GM21447 (cell line): ENCODE results near the gene GNPTG.

Experiments used
- ATAC-seq: cut with Tn5 transposase; IDR thresholded peaks from one replicate; pipeline ENCODE4 v1.9.1; 2021; ENCODE audit not compliant: unreplicated experiment

GNPTG gene

GRCh38 chr16:1351582-1352362, at the start of gene GNPTG, which contains the start of gene TSR3:
TSS of gene GNPTG (plus strand) at chr16:1351931. CDS start at chr16:1351966, 35 bp downstream.
TSS of gene TSR3 (minus strand) at chr16:1351878. CDS start at chr16:1351804, 74 bp downstream.
- peak; percentile 57 for ATAC-seq

GRCh38 chr16:1305823-1306222, 45.9 kb upstream of the GNPTG start:
- no peak for ATAC-seq

DNA sequence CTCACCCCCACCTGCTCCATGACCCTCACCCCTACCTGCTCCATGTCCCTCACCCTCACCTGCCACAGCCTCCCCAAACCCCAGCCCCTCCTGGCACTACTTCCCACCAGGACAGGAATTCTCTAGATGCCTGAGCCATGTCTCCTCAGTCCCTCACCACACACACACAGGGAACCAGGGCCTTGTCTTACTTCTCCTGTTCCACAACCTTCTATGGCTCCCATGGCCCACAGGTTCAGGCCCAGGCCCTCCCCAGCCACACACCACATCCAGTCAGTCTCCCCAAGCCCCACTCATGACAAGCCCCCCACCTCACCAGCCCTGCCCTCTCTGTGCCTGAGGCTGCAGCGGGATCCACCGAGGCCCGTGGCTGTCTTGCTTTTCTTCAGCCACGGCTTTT, 45.4 kb upstream of the GNPTG start:
- no peak for ATAC-seq

GRCh38 chr16:1308036-1308976, 43.4 kb upstream of the GNPTG start:
- peak; percentile 3 for ATAC-seq

GRCh38 chr16:1308977-1309885, 42.5 kb upstream of the GNPTG start, which contains the start of gene UBE2I:
TSS of gene UBE2I (plus strand) at chr16:1309636. CDS start at chr16:1314031, 4,395 bp downstream.
- ATAC-seq: peak; percentile 56

GRCh38 chr16:1309888-1310831, 41.6 kb upstream of the GNPTG start:
- no peak for ATAC-seq

DNA sequence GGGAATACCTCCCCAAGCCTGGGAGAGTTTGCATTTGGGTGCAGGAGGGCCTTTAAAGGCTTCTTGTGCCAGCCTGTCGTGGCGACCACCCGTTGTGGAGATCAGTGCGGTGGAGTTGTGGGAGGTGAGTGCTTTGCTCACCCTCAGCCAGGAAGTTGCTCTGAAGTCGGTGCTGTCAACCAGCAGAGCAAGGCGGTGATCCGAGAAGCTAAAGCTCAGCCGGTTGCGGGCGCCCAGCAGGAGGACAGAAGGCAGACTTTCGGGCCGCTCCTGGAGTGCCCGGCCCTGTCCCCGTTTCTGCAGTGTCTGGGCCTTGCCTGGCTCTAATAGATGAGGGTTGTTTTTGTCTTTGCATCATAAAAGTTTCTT, 40.9 kb upstream of the GNPTG start:
- ATAC-seq: no peak

- ATAC-seq: no peak
Observed at GRCh38 chr16:1311212-1311737, 40.5 kb upstream of the GNPTG start.

- no peak for ATAC-seq
Observed at GRCh38 chr16:1311738-1312466, 39.8 kb upstream of the GNPTG start.

DNA sequence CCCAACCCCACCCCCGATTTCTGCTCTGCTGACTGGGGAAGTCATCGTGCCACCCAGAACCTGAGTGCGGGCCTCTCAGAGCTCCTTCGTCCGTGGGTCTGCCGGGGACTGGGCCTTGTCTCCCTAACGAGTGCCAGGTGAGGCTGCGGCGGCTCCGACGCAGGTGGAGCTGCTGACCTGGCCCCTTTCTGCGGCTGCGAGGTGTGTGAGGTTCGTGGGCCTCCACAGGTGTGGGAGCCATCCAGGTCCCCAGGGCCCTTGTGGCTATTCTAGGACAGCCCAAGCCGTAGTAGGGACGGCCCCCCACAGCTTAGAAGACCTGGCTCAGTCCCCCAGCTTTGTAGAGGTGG, 39.3 kb upstream of the GNPTG start:
- ATAC-seq: no peak

- ATAC-seq: no peak
Observed at GRCh38 chr16:1312903-1313302, 38.8 kb upstream of the GNPTG start.

GRCh38 chr16:1313721-1314369, 37.9 kb upstream of the GNPTG start:
- no peak for ATAC-seq

DNA sequence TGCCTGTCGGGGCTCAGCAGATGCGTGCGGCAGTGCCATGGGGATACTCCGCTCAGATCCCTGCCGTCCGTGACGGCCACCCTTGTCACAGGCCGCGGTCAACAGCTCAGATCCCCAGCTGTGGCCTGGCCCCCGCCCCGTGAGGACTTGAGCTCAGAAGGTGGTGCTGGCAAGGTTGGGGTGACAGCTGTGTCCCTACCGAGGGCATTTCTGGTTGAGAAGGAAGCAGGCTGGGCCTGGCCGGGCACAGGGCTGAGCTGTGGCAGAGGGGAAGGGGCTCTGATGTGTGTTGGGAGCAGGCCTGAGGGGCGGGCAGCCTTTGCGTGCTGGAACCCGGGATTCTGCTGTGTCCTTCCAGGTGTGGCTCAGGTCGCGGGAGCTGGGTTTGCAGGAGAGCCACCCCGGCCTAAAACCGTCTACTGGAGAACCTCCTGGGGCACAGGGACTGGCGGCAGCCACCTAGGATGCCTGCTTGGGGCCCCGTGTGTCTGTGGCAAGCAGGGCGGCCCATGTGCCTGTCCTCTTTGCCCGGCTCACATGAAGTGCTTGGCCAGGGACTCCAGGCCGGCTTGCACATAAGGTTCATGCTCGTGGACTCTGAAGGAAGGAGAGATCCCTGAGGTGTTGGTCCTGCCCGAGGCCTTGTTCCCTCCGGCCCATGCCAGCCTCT, 37.2 kb upstream of the GNPTG start:
- ATAC-seq: no peak

GRCh38 chr16:1315081-1316032, 36.4 kb upstream of the GNPTG start:
- ATAC-seq: no peak

GRCh38 chr16:1316033-1316405, 35.7 kb upstream of the GNPTG start:
- no peak for ATAC-seq

GRCh38 chr16:1317479-1318267, 34.1 kb upstream of the GNPTG start:
- ATAC-seq: no peak
